ENCODE measurements around the gene TMEM150A.
"Not testable (repeated sequence)": the region's sequence is repeated elsewhere in the genome, so short reads cannot be mapped to it uniquely, and the experiment has no call there.

Gene TMEM150A

DNA sequence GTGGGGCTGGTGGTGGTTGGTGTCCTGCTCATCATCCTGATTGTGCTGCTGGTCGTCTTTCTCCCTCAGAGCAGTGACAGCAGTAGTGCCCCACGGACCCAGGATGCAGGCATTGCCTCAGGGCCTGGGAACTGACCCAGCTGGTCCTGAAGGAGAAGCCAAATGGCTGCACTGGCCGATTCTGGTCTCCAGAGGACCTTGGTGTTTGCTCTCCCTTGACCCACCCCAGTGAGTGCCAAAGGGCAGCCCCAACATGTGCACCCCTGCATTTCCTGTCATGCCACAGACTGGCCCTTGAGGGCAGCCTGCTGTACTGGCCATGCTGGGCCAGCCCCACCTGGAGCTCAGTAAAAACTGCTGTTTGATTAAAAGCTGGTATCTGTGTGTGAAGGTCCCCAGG is 9.5 kb downstream of the TMEM150A start:
- no peak for DNase-seq (ENCODE audit: low read depth in 2 of 2)

DNA sequence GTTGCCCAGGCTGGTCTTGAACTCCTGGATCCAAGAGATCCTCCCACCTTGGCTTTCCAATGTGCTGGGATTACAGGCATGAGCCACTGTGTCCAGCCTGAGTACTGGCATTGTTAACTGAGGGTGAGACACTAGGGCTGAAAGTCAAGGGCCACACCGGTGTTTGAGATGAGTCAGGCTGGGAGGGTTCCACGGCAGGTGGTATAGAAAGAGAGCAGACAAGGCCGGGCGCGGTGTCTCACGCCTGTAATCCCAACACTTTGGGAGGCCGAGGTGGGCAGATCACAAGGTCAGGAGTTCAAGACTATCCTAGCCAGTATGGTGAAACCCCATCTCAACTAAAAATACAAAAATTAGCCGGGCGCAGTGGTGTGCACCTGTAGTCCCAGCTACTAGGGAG is 10.2 kb downstream of the TMEM150A start:
- not testable (repeated sequence) for DNase-seq (ENCODE audit: low read depth in 2 of 2)

DNA sequence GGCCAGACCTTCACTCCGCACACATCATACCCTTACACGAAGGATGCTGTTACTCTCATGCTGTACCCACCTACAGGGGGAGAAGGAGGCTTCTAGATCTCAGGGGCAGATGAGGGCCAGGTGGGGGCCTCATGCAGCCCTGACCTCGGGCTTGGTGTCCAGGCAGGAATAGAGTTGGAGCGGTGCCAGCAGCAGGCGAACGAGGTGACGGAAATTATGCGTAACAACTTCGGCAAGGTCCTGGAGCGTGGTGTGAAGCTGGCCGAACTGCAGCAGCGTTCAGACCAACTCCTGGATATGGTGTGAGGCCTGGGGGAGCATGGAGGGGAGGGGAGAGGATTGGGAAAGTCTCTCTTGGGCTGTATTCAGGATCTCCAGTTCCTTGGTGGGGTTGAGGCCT is 10.9 kb downstream of the TMEM150A start:
- no peak for DNase-seq (ENCODE audit: low read depth in 2 of 2)

DNA sequence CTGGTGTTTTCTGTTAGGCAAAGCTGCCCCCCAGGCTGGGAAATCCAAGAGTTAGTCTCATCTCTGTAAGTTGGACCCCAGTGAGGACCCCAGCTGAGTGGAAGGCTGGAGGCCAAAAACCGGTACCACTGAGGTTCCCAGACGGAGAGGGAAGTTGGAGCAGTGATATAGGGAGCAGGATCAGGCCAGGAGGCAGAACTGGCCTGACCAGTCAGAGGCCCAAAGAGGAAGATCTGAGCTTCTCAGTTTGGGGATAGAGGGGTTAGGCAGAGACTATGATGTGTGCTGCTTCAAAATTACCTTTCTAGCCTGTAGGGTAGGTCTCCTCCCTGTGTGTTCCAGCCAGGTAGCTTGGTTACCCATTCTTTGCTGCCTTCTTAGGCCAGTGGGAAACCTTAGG is 11.5 kb downstream of the TMEM150A start:
- no peak for DNase-seq (ENCODE audit: low read depth in 2 of 2)

DNA sequence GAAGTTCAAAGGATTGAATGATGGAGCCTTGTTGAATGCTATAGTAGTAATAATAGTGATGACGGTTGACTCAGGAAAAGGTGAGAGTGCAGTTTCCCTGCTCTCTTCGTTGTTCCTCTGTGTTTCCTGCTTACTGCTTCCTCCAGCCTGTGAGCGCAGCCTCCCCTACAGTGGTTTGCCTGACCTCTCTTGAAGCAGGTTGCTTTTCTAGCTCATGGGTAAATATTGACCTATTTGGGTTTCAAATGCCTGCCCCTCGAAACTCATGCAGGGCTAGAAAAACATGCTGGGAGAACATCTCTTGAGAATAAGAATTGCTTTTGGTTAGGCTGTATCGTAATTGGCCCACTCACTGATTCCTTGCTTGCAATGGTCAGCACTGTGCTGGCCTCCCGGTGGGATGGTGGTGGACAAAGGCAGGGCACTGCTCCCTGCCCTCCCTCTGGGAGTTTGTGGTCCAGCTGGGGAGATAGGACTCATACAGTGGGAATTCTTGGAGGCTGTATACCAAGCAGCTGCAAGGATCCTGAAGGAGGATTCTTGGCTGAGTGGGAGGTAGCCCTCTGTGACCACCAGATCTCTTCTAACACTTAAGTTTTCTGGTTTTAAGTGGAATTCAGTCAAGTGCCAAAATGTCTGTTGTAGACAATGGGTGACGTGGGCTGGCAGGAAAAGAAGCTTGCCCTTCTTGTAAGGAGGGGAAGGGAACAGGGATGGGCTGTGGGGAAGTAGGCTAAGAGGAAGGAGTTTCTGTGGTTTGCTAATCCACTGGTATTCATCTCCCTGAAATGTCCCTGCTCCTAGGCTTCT is 12.3 kb downstream of the TMEM150A start:
- peak; percentile 45 to 51 for DNase-seq (ENCODE audit: low read depth in 2 of 2)

DNA sequence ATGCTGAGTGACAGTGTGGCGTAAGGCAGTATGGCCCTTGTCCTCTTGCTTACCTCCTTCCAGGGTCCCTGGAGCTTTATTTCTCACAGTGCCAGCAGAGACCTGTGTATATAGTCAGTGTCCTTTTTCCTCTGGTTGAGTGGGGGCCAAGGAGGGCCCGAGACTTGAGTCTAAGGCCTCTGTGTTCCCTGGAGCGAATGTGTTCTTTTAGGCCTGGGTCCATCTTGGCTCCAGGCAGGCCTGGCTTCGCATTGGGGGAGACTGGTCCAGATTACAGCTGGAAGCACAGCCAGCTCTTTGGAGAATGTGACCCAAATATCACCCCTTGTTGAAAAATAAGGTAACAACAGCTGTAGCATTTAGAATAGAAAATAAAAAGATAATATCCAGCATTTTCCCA is 13.3 kb downstream of the TMEM150A start:
- no peak for DNase-seq (ENCODE audit: low read depth in 2 of 2)

DNA sequence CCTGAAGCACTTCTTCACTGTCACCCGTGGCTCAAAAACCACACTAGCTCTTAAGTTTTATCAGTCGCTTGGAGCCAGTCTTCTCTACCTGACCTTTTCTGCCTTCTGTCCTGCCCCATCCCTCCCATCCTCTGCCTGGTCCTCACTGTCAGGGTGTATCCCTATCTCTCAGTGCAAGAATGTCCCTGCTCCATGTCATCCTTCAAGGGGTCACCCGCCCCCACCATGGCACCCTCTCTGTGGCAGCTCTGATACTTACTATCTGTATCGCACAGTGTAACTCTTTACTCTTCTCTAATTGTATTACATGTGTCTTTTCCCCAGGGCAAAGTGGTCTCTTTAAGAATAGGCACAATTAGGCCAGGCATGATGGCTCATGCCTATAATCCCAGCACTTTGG is 13.9 kb downstream of the TMEM150A start:
- DNase-seq (ENCODE audit: low read depth in 2 of 2): no peak

DNA sequence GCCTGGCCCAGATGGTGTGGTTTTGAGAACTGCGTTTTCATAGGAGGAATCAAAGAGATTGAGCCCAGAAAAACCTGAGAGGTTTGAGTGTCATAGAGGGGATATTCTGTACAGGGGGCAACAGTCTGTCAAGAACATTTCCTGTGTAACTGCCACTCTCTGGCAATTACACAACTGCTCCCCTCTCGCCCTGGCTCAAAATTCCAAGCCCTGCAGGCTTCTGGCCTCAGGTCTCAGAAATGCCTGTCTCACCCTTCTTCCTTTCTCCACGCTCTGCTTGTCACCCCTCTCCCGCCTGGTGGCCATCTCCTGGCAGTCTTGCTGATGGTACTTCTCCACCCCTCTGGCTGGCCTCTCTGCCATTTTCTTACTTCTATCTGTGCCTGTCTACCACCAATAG is 14.3 kb downstream of the TMEM150A start:
- DNase-seq (ENCODE audit: low read depth in 2 of 2): no peak

DNA sequence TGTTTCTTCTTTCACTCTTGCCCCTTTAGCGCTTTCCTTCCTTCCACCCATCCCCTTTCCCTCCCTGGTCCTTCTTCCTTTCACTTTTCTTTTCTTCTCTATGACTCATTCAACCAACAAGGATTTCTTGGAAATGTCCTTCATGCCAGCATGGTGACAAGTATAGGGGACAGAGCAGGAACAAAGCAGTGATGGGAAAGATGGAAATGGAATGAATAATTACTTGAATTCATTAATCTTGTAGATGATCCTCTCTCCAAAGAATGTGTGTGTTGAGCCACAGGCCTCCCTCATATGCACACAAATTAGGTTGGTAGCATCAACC is 16.8 kb downstream of the TMEM150A start:
- DNase-seq (ENCODE audit: low read depth in 2 of 2): no peak

DNA sequence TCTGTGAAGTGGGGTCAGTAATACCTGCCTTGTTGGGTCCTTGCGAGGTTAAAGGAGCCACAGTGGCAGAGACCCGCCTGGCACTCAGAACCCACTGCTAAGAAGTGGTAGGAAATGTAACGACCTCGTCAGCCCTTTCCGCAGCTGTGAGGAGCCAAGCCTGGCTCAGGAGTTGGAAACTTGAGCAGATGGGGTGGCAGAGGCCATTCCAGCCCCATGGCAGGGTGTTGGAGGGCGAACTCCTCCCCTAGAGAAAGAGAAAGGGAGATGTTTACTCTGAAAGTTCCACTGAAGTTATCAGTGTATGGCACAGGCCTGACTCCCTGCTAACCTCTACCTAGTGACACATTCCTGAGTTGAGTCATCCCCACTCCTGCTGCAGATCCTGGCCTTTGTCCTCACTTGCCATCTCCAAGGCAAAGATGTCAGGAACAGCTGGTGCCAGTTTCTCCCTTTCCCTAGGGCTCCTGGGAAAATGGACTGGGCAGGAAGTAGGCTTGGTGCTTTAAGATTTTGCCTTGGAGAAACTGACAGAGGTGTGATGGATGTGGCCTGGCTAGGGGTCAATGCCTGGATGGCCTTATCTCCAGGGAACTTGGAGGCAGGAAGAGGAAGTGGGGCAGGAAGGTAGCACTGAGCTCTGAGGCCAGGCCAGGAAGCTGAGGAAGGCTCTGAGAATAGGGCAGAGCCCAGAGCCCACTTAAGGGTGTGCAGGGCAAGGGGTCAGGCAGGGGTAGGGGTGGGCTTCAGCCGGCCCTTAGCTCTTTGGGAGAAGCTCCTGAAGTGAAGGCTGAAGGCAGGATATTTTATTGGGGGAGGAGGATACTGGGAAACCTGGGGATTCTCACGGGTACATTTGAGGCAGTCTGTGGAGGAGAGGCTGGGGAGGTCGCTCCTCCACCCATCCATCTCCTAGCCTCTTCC is 17.4 kb downstream of the TMEM150A start:
- DNase-seq (ENCODE audit: low read depth in 2 of 2): no peak

DNA sequence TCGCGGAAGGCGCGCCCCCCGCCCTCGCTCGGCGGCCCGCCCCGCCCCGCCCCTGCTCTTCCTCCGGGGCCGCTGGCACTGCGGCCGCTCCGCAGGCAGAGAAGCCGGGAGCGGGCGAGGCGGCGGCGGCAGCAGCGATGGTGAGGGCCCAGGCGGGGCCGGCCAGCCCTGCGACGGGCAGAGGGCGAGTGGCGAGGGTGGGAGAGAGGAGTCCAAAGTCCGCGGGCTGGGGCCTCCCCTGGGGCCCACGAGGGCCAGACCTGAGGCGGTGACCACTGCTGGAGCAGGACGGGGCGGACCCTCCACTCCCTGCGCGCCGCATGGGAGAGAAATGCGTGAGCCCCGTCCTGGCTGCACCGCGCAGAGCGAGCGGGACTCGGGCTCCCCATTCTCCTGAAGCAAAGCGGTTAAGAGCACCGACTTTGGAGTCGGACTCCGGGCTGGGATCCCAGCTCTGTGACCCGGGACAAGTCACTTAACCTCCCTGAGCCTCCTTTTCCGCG is 18.1 kb downstream of the TMEM150A start, which contains the start of gene VAMP5:
TSS of gene VAMP5 (plus strand) at position 78 of the 503 bp plus-strand sequence. CDS start at position 138, 60 bp downstream.
- DNase-seq (ENCODE audit: low read depth in 2 of 2): no peak

DNA sequence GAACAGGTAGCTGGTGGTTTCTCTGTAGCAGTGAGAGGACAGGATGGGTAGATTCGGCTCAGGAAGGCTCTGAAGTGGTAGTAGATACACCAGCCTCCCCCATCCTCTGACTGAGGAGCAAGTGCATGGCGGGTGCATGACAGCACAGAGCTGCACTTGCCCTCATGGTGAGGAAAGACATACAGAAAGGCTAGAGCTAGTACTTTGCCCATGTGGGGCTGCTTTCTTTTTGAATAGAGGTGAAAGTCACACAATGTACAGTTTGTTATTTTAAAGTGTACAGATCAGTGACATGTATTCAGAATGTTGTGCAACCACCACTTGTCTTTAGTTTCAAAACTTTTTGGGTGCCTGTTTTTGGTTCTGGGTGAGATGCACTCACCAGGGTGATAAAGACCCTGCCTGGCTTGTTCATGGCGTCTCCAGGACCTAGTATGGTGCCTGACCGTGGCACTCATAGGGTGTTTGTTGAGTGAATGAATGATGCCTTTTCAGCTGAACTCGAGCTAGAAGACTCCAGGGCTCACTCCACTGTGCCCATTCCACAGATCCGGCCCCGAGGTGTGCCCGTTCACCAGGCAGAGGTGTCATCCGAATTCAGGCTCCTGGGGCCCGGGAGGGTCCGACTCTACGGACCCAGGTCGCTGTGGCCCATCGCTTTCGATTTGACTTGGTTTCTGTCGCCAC is 18.7 kb downstream of the TMEM150A start:
- no peak for DNase-seq (ENCODE audit: low read depth in 2 of 2)

DNA sequence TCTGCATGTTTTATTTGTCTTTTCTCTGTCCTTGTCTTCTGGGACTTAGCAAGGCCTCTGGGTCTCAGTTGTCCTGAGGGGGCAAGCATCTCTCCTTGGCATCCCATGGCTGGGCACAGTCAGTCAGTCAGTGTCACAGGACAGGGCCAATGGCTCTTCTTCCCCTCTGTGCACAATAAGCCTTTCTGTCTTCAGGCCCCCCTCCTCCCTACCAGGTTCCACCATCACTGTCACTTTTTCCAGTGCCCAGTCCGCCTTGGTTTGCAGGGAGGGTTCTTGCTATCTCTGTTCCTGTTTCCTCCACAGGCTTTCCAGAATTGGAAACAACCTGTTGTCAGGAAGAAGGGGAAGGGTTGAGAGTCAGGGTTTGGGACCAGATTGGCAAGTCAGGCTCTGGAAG is 20.0 kb downstream of the TMEM150A start:
- DNase-seq (ENCODE audit: low read depth in 2 of 2): no peak

DNA sequence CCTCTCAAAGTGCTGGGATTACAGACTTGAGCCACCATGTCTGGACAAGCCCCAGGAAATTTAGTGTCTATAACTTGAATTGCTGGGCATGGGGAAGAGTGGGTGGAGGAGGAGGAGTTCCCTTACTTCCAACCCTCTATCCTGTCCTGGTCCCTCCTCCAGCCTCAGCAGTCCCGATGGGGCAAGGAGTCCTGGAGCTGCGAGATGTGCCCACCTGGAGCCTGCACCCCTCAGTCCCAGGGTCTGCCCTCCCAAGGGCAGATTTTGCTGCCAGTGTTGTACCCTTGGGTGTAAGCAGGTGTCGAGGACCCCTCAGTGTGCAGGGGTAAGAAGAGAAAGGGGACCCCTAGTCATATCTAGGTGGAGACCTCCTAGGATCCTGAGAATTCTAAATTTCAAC is 22.3 kb downstream of the TMEM150A start:
- no peak for DNase-seq (ENCODE audit: low read depth in 2 of 2)

DNA sequence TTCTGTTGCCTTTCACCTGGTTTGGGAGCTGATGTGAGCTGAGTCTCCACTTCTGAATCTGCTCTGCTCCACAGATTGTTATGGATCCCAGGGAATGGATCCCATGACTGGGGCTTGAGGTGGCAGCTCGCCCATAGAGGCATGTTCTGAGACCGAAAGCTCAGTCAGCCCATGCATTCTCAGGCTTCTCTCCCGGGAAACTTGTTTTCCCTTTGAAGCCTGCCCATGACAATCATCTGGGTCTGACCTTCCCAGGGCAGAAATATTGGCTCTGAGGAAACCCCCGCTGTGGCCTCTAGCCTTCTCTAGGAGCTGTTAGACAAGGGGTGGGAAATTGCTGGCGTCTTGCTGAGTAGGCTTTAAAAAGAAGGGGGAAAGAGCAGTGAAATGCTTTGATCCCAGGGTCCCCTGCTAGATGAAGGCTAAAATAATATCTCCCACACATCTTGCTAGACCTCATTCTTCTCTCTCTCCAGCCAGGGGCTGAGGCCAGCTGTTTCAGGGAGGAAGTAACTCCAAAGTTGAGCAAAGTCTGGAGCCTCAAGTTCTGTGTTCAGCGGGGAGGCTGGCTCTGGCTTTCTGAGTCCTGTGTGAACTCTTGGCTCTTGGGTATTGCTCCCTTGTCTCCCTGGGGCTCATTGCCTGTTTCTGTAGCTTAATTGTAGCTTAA is 23.1 kb downstream of the TMEM150A start:
- no peak for DNase-seq (ENCODE audit: low read depth in 2 of 2)

DNA sequence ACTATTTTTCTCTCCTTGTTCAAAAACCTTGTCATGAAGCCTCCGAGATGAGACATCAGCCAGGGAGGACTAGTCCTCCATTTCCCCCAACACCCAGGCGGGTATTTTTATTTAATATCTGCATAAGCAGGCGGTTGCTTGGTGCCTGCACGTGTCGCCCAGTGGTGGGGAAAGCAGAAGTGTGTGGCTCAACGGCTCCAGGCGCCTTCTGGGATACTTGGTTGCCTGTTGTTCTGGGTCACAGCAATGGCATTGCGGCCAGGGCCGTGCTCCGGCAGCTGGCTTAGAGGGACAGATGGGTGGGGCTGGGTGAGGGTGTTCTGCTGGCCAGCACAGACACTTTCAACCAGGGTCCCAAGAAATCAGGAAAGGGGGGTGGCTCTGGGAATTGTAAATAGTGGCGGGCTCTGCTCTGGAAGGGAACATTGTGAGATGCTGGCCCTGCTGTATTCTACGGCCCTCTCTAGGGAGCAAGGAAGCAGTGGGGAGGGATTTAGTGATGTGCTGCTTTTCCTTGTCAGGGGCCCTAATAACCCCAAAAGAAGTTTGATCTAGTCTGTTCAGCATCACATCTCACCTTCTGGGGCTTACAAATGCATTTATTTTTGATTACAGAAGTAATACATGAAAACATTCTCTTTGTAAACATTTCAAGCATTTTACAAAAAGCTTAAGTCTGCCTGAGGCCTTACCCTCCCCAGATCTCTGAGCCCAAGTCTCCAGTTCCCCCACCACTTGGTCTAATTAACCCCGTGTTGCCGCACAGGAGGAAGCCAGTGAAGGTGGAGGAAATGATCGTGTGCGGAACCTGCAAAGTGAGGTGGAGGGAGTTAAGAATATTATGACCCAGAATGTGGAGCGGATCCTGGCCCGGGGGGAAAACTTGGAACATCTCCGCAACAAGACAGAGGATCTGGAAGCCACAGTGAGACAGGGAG is 24.0 kb downstream of the TMEM150A start:
- DNase-seq (ENCODE audit: low read depth in 2 of 2): no peak

DNA sequence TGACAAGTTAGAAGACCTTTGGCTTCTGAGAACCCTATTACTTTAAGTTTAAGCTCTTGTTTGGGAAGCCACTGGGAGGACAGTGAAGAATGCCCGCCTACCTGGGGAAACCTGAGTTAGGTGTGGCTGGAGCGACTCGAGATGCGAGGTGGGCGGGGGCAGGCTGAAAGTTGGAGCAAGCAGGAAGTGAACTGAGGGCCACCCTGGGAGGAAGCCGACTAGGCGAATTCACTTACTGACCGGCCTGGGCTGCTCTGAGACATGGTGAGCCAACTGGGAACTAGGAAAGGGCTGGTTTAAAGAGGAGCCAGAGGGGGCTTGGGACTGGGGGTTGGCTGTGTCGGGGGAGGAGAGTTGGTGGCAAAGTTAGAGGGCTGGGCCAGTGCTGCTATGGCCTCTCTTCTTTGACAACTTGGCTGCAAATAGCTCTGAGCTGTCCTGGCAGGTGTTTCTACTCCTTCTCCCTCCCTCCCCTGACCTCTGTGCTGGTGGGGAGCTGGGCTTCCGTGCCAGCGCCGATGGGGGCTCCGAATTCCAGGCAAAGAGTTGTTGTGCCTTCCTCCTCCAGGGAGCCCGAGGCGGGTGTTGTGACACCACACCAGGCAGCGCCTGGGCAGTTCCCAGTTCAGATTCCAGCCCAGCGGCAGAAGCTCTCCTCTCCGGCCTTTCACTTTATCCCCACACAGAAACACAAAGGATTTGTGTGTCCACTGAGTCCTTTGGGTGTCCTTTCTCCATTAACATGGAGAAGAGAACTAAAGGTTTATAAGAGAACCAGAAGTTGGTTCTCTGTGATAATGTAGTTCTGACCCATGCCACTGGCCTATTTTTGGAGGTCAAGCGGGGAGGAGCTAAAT is 24.9 kb downstream of the TMEM150A start, which contains the start of gene VAMP8:
TSS of gene VAMP8 (plus strand) at position 201 of the 857 bp plus-strand sequence. CDS start at position 262, 61 bp downstream.
- DNase-seq (ENCODE audit: low read depth in 2 of 2): no peak

DNA sequence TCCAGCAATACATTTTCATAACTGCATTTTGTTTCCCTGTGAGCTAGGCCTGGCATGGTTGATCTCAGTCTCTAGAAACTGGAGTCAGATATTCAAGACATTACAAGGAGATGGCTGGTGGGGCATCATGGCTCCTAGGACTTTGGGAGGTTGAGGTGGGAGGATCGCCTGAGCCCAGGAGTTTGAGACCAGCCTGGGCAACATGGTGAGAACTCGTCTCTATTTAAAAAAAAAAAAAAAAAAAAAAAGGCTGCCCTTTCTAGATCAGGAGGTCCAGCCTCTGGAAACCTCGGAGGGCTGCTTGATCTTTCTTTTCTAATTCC is 25.5 kb downstream of the TMEM150A start:
- DNase-seq (ENCODE audit: low read depth in 2 of 2): no peak

DNA sequence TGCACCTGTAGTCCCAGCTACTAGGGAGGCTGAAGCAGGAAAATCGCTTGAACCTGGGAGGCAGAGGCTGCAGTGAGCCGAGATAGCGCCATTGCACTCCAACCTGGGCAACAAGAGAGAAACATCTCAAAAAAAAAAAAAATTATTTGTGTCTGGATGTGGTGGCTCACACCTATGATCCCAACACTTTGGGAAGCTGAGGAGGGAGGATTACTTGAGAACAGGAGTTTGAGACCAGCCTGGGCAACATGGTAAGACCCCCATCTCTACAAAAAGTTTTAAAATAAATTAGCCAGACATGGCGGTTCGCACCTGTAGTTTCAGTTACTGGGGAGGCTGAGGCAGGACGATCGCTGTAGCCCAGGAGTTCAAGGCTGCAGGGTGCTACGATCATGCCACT is 26.8 kb downstream of the TMEM150A start:
- no peak for DNase-seq (ENCODE audit: low read depth in 2 of 2)

DNA sequence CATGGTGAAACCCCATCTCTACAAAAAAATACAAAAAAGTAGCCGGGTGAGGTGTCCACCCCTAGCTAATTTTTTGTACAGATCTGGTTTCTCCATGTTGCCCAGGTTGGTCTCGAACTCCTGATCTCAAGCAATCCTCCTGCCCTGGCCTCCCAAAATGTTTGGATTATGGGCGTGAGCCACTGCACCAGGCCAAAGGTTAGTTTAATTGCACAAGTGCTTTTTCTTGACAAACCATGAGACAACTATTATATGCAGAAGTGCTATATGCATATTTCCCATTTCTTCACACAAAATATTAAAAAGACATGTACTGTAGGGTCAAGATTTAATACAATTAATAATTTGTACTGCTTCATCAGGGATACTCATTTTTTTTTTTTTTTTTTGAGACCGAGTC is 36.2 kb downstream of the TMEM150A start:
- no peak for DNase-seq (ENCODE audit: low read depth in 2 of 2)
